ENCODE measurements around the gene TTC31.
A peak's percentile ranks its signal among the peaks of the same experiment; 100 is the strongest.

Gene TTC31

DNA sequence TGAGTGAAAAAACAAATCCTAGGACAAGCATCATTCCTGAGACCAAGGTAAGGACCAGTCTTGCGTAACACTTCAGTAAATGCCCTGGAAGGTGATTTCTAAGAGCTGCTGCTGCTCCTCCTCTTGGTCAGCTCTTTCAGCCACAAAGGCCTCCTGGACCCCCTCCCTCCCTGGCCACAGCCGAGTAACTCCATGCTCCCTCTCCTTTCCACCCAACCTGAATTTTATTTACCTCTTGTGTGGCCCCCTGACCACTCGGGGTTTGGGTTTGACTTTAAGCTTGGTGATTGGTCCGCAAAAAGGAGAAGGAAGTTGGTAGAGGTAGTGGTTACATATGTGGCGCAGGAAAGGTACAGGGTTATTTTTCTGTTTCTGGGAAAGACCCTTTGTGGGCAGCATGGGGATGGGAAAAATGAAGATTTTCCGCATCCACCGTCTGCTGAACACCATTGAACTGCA, 56.0 kb downstream of the TTC31 start:
- no peak overlapping the region for H4K8ac ChIP-seq (ENCODE audit: low read depth, low read length)
- H3K23ac ChIP-seq (ENCODE audit: low read depth, low read length, poor library complexity) = no peak overlapping the region
- no peak overlapping the region for H2AK5ac ChIP-seq (ENCODE audit: low read depth, low read length)
- H3K27ac ChIP-seq (replicated peaks; ENCODE audit: low read length) = no peak overlapping the region
- no peak overlapping the region for H3K4me2 ChIP-seq (ENCODE audit: insufficient read depth, low read length, poor library complexity, severe bottlenecking)
- no peak overlapping the region for H2BK15ac ChIP-seq (ENCODE audit: low read length)
- H3K4ac ChIP-seq (ENCODE audit: low read length) = no peak overlapping the region
- no peak overlapping the region for H2AFZ ChIP-seq (ENCODE audit: low read length)
- no peak overlapping the region for H3K18ac ChIP-seq (ENCODE audit: low read length)
- H4K91ac ChIP-seq (ENCODE audit: low read depth, low read length, poor library complexity) = no peak overlapping the region
- no peak for DNase-seq (ENCODE audit: low spot score)
- no peak overlapping the region for H3K9ac ChIP-seq (ENCODE audit: low read depth, low read length, poor library complexity)
- H3K36me3 ChIP-seq (replicated peaks in 1 of 2; ENCODE audit: control insufficient read depth in 2 of 2, insufficient read depth in 2 of 2, low read length in 2 of 2) = peaks cover 3 to 26% of the 10 kb centered on the region in 2 donors
- H3K14ac ChIP-seq (ENCODE audit: low read length) = no peak overlapping the region
- peak overlapping the region in 1 of 2 donors; percentile 21 for H3K4me3 ChIP-seq (ENCODE audit: low read length in 2 of 2)
- H2BK12ac ChIP-seq (ENCODE audit: low read length) = no peak overlapping the region
- H3K9me3 ChIP-seq (replicated peaks in 1 of 2; ENCODE audit: control insufficient read depth in 2 of 2, insufficient read depth in 1 of 2, low read depth in 1 of 2, low read length in 2 of 2) = no peaks in the 10 kb centered on the region
- no peaks in the 10 kb centered on the region for H3K79me1 ChIP-seq (ENCODE audit: low read depth, low read length)
- no peak overlapping the region for H2BK5ac ChIP-seq (ENCODE audit: low read length)
- WGBS, 2 donors (ENCODE audit: extremely low coverage in 2 of 2, insufficient read length in 2 of 2, insufficient replicate concordance in 1 of 2) = no CpG with 5 or more reads among the region's 7 CpGs
- no peak overlapping the region for H2BK120ac ChIP-seq (ENCODE audit: low read depth, low read length)
- H3K4me1 ChIP-seq (ENCODE audit: control insufficient read depth in 2 of 2, insufficient read depth in 1 of 2, low read depth in 1 of 2, low read length in 2 of 2) = no peaks in the 10 kb centered on the region
- H3K27me3 ChIP-seq (ENCODE audit: control insufficient read depth in 3 of 3, insufficient read depth in 3 of 3, low read depth in 1 of 3, low read length in 3 of 3) = no peaks in the 10 kb centered on the region

DNA sequence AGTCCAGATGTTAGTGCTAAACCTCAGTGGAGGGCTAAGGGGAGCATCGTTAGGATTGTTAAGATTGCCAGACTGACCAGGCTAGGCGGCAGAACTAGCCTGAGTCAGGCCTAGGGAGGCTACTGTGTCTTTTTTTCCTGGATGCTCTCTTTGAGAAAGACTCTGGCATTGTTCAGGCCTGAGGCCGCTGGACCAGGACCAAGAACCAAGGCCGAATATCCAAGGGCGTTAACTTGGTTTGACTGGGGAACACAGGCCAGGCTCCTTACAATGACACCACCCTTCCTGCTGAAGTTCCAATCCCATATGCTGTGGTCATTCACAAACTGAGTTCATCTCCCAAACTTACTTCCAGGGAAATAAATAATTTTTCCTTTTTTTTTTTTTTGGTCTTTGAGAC, 57.4 kb downstream of the TTC31 start:
- Histone ChIP-seq H3K18ac (ENCODE audit: low read length) (no peak overlapping the region), H3K4me2 (ENCODE audit: insufficient read depth, low read length, poor library complexity, severe bottlenecking) (no peak overlapping the region), H3K9me3 (replicated peaks in 1 of 2; ENCODE audit: control insufficient read depth in 2 of 2, insufficient read depth in 1 of 2, low read depth in 1 of 2, low read length in 2 of 2) (no peaks in the 10 kb centered on the region), H3K9ac (ENCODE audit: low read depth, low read length, poor library complexity) (no peak overlapping the region), H3K23ac (ENCODE audit: low read depth, low read length, poor library complexity) (no peak overlapping the region), H3K27me3 (ENCODE audit: control insufficient read depth in 3 of 3, insufficient read depth in 3 of 3, low read depth in 1 of 3, low read length in 3 of 3) (no peaks in the 10 kb centered on the region), H3K4ac (ENCODE audit: low read length) (no peak overlapping the region), H2AK5ac (ENCODE audit: low read depth, low read length) (no peak overlapping the region), H2BK5ac (ENCODE audit: low read length) (no peak overlapping the region), H3K79me1 (ENCODE audit: low read depth, low read length) (no peaks in the 10 kb centered on the region), H3K4me3 (ENCODE audit: low read length in 2 of 2) (no peak overlapping the region), H2AFZ (ENCODE audit: low read length) (no peak overlapping the region), H3K36me3 (replicated peaks in 1 of 2; ENCODE audit: control insufficient read depth in 2 of 2, insufficient read depth in 2 of 2, low read length in 2 of 2) (peaks cover 0 to 16% of the 10 kb centered on the region in 2 donors), H3K27ac (replicated peaks; ENCODE audit: low read length) (no peak overlapping the region), H3K4me1 (ENCODE audit: control insufficient read depth in 2 of 2, insufficient read depth in 1 of 2, low read depth in 1 of 2, low read length in 2 of 2) (no peaks in the 10 kb centered on the region), H2BK12ac (ENCODE audit: low read length) (no peak overlapping the region), H4K8ac (ENCODE audit: low read depth, low read length) (no peak overlapping the region), H2BK15ac (ENCODE audit: low read length) (no peak overlapping the region), H4K91ac (ENCODE audit: low read depth, low read length, poor library complexity) (no peak overlapping the region), H3K14ac (ENCODE audit: low read length) (no peak overlapping the region), H2BK120ac (ENCODE audit: low read depth, low read length) (no peak overlapping the region)
- DNase-seq (ENCODE audit: low spot score) = no peak
- no CpG with 5 or more reads among the region's 5 CpGs for WGBS, 2 donors (ENCODE audit: extremely low coverage in 2 of 2, insufficient read length in 2 of 2, insufficient replicate concordance in 1 of 2)

DNA sequence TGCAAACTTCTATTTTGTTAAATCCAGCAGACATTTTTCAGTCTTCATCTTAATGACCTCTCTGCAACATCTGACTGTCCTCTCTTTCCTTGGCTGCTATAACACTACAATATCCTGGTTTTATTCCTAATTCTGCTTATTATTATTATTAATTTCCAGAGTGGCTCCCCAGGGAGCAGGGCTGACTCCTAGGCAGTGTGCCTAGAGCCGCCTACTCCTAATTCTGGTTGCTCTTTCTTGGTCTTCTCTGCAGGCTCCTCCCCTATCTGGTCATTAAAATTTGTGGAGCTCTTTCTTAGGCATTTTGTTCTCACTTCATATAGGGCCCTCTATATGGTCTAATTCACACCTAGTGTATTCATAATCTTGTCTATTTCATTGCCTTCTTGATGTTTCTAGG, 60.1 kb downstream of the TTC31 start:
- H2AFZ ChIP-seq (ENCODE audit: low read length) = no peak overlapping the region
- H2AK5ac ChIP-seq (ENCODE audit: low read depth, low read length) = no peak overlapping the region
- H3K27me3 ChIP-seq (ENCODE audit: control insufficient read depth in 3 of 3, insufficient read depth in 3 of 3, low read depth in 1 of 3, low read length in 3 of 3) = peaks cover 0 to 7% (median 0%) of the 10 kb centered on the region in 3 experiments
- no peak overlapping the region for H3K4me3 ChIP-seq (ENCODE audit: low read length in 2 of 2)
- no peaks in the 10 kb centered on the region for H3K79me1 ChIP-seq (ENCODE audit: low read depth, low read length)
- H3K36me3 ChIP-seq (replicated peaks in 1 of 2; ENCODE audit: control insufficient read depth in 2 of 2, insufficient read depth in 2 of 2, low read length in 2 of 2) = peaks cover 0 to 11% of the 10 kb centered on the region in 2 donors
- H3K27ac ChIP-seq (replicated peaks; ENCODE audit: low read length) = no peak overlapping the region
- H3K4me2 ChIP-seq (ENCODE audit: insufficient read depth, low read length, poor library complexity, severe bottlenecking) = no peak overlapping the region
- no peak overlapping the region for H3K9ac ChIP-seq (ENCODE audit: low read depth, low read length, poor library complexity)
- H4K8ac ChIP-seq (ENCODE audit: low read depth, low read length) = no peak overlapping the region
- H2BK5ac ChIP-seq (ENCODE audit: low read length) = no peak overlapping the region
- no peak overlapping the region for H3K14ac ChIP-seq (ENCODE audit: low read length)
- H2BK15ac ChIP-seq (ENCODE audit: low read length) = no peak overlapping the region
- DNase-seq (ENCODE audit: low spot score) = no peak
- no peaks in the 10 kb centered on the region for H3K9me3 ChIP-seq (replicated peaks in 1 of 2; ENCODE audit: control insufficient read depth in 2 of 2, insufficient read depth in 1 of 2, low read depth in 1 of 2, low read length in 2 of 2)
- no CpG with 5 or more reads among the region's 1 CpG for WGBS, 2 donors (ENCODE audit: extremely low coverage in 2 of 2, insufficient read length in 2 of 2, insufficient replicate concordance in 1 of 2)
- no peak overlapping the region for H3K18ac ChIP-seq (ENCODE audit: low read length)
- no peak overlapping the region for H4K91ac ChIP-seq (ENCODE audit: low read depth, low read length, poor library complexity)
- H2BK12ac ChIP-seq (ENCODE audit: low read length) = no peak overlapping the region
- no peak overlapping the region for H3K23ac ChIP-seq (ENCODE audit: low read depth, low read length, poor library complexity)
- H2BK120ac ChIP-seq (ENCODE audit: low read depth, low read length) = no peak overlapping the region
- H3K4ac ChIP-seq (ENCODE audit: low read length) = no peak overlapping the region
- H3K4me1 ChIP-seq (ENCODE audit: control insufficient read depth in 2 of 2, insufficient read depth in 1 of 2, low read depth in 1 of 2, low read length in 2 of 2) = no peaks in the 10 kb centered on the region
